GM21423 (cell line): ENCODE data around the gene C1QL3.

Source experiments
- ATAC-seq: cut with Tn5 transposase; IDR thresholded peaks from one replicate; pipeline ENCODE4 v1.9.1; 2021; ENCODE audit warnings: mild to moderate bottlenecking, moderate library complexity; ENCODE audit not compliant: unreplicated experiment

Gene C1QL3

DNA sequence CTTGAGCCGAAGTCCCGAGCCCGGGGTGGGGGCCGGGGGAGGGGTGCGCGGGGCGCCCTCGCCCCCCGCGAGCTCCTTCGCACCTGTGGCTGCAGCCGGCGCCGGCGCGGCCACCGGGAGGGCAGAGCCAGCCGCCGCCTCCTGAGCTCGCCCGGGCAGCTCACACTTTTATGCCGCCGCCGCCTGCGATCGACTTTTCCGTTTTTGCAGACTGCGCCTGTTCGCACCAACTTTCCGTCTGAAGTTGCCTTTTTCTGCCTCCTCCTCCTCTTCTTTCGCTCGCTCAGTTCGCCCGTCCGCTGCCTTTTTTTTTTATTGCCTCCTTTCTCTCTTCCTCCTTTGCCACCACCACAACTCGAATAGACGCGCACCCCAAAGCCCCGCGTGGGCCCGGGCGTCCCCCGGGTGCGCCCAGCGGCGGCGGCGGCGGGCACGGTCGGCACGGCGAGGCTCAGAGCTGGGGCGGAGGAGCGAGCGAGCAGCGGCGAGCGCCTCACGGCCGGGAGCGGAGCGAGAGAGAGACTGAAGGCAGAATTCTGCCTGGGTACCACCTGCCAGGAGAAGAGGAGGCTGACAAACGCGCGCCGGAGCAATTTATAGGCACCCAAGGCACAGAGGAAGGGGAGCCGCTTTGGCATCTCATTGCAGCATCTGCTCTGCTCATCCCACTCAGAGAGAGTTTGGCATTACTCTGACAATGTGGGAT, at the start of gene C1QL3:
Gene C1QL3 (minus strand): TSS at position 569 of the 706 bp plus-strand sequence. CDS start 814 bp downstream, outside the sequence.
- peak; percentile 38 for ATAC-seq

DNA sequence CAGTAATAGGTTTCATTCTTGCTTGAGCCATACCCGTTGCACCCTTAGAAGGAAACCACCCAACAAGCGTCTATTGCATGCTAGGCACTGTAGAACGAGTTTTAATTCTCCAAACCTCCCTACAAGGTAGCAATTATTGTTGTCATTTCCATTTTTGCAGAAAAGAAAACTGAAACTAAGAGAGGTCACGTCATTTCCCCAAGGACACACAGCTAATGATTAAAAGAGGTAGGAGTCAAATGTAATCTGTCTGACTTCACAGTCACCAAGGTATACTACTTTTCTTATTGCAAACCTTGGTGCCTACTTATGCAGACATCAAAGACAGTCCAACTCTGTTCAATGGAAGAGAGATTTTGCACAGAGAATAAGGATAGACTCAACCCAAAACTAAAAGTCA, 49.1 kb upstream of the C1QL3 start:
- ATAC-seq = peak; percentile 92

DNA sequence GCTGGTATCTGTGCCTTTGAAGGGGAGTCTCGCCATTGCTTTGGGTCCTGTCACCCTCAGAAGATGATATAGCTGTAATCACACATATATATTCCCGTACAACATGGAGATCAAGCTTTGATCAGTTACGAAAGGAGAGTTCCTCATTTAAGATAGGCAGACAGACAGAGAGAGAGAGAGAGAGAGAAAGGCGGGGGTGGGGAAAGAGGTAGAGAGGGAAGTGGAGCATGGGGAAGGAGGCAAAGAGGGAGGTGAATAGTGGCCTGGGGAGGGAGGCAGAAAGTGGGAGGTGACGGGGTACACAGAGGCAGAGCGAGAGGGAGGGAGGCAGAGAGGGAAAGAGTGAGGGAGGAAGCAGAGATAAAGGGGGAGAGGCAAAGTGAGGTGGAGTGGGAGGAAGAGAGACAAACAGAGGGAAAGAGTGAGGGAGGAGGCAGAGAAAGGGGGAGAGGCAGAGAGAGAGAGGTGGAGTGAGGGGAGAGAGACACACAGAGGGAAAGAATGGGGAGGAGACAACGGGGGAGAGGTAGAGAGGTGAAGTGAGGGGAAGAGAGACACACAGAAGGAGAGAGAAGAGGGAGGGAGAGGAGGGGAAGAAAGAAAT, 44.6 kb upstream of the C1QL3 start:
- ATAC-seq = no peak

DNA sequence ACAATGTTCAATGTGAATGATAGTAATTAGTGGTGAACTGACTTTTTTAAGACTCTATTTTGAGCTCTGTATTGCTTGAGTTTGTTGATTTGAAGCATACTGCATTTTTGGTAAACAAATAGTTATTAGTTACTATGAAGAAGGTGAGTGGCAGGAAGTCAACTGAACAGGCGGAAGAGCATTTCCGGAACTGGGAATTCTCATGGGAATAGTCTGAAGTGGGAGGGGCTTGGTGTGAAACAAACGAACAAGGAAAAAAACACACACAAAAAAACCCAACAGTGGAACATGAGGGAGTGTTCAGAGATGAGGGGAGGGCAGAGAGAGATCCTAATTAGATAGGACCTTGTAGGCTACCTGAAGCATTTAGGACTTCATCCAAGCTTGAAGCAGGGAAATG, 43.9 kb upstream of the C1QL3 start:
- no peak for ATAC-seq

DNA sequence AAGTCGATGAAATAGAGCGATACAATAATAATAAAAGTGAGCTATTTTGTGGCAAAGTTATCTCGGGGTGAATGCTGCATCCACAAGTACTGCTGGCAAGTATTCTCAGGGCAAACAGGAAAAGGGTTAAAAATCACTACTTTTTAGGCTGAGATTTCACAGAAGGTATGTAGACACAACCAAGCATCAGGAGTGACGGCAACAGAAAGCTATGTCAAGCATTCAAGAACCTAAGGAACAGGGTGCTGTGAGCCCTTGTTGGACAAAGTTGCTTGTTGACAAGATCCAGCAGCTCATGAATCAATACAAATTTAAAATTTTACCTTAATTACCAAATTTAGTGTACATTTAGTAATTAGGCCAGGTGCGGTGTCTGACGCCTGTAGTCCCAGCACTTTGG, 41.2 kb upstream of the C1QL3 start:
- ATAC-seq = no peak

DNA sequence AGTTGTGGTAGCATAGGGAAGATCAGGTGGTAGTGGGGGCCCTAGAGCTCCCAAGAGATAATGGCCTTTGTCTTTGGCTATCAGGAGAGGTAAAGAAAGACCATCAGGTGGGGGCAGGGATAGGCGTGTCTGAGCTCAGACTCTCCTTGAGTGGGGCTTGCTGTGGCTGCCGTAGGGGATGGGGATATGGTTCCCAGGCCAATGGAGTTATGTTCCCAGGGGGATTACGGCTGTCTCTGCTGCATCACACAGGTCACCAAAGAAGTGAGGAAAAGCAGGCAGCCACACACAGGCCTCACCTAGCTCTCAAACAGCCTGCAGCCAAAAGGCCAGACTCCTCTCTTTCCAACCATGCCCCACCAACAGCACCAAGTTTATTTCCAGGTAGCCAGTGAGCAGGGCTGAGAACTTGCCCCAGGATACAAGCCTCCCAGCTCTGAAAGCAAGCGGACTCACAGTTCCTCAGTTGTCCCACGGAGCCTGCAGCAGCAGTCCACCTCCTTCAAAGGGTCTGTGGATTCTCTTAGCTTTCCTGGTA, 37.6 kb upstream of the C1QL3 start:
- no peak for ATAC-seq

DNA sequence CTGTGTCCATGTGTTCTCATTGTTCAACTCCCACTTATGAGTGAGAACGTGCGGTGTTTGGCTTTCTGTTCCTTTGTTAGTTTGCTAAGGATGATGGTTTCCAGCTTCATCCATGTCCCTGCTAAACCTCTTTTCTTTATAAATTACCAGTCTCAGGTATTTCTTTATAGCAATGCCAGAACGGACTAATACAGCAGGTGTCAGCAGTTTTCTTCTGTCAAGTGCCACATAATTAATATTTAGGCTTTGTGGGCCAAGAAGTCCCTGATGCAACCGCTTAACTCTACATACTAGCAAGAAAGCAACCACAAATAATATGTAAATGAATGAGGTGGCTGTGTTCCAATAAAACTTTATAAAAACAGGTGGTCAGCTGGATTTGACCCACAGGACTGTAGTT, 26.3 kb upstream of the C1QL3 start:
- no peak for ATAC-seq

DNA sequence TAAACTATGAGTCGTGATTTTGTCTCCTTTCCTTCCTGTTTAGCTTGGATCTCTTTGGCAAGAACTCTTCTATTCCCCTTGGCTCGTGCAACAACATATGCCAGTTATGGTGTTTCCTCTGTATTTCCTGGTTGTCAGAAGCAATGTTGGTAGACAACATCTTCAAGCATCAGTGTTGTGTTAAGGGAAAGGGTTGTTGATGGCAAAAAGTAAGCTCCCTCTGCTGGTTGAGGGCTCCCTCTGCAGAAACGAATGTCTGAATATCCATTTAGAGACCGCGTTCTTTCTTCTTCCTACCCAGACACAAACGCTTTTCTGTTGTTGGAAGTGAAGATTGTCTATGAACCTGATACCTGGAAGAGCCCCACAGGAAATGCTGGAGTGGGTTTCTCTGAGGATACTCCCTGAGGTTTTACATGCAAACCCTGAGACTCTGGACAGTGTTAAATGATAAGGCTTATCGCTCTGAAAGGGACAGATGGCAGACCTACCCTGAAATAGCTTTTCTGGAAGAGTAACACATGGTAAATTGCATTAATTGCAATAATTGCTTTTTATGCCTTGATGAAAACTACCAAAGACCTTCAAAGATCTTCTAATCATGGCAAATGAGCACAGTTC, 23.5 kb upstream of the C1QL3 start:
- peak; percentile 69 for ATAC-seq

DNA sequence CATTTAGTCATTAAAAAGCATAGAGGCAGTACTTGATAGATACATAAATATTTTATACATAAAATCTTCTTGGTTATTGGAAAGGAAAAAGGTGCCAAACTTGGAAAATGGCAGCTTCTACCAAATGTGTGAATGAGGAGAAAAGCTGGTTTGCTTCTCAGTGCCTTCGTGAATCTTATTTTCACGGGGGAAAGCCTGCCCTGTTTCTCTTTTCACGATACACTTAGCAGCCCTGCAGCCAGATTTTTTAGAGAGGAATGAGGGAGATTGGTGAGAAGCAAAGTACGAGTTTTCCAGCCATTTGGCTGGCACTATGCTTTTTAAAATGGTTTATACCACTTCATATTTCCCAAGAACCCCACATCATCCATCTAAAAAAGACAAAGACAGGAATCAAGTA, 22.9 kb upstream of the C1QL3 start:
- ATAC-seq = no peak

DNA sequence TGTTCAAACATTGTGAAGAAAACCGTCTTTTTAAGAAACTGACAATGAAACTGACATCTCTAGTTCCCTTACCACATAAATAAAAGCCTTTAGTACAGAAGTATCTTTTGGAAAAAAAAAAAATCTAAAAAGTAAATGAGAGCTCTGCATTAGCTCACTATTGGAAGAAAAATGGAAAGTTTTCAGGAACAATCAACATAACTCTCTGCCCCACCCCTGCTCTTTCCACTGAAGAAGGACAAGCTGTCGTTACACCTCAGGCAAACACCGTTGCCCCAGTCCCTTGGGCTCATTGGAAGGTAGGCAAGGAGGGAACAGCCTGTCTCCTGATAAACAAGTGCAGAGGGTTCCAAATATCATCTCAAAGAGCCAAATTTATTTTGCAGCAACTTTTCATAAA, 22.4 kb upstream of the C1QL3 start:
- no peak for ATAC-seq

DNA sequence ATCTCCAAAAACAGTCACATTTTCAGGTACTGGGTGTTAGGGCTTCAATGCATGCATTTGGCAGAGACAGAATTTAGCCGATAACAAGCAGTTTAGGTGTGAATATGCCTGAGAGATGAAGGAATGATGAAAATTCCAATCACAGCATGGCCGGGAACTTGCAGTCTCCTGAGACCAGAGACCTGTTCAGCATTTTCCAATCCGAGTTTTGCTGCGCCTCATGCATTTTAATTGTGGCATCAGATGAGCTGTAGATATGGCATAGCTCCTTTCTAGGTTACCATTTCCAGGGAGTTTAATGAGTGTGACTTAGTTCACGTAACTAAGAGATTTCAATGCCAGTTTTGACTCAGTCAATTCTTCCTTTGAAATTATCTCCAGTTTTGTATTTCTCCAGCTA, 14.5 kb upstream of the C1QL3 start:
- ATAC-seq = no peak

DNA sequence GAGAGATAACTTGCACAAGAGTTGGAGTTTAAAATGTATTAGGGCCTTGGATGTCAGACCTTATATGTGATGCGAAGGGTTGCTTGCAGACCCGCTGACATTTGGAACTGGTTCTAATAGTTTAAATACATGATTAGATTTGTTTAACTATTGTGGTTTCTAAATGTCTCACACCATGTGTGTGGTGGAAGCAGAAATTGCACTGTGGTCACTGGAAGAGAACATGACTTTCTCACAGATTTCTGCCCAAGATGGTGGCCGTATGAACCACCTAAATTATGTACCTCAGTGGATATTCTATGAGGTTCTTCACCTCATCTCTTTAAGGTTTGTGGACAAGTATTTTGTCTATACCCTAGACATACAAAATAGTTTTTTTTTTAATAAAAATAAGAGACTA, 8.2 kb upstream of the C1QL3 start:
- no peak for ATAC-seq

DNA sequence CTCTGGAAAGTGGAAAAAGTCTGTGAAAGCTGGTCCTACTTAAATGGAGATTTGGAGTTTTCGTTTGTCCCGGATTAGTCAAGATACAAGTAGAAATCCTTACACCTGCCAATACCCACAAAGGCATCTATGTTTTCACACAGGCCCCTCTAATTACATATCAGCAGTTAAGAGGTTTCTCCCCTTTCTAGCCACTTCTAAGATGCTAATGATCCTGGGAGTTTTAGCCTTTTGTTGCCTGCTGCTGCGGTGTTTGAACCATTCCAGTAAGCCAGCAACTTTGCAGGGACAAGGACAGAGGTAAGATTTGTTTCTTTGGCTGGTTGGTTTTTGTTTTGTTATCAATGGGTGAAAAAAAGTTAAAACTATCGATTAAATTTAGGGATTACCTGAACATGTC, 5.8 kb upstream of the C1QL3 start:
- ATAC-seq = no peak

DNA sequence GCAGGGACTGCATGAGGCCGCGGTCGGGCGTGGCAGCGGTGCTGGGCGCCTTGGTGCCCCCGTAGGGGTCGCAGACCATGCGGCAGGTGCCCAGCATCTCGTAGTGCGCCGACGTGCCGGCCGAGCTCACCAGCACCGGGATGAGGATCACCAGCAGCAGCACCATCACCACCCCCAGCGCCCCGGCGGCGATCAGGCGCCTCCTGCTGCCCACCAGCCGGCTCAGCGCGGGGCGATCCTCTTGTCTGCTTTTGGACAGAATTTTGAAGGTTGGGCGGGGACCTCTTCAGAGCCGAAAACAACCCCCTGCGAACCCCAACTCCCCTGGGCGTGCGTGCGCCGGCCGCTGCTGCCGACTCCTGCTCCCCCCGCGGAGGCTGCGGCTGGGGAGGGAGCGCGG, 779 bp downstream of the C1QL3 start:
- peak; percentile 49 for ATAC-seq

DNA sequence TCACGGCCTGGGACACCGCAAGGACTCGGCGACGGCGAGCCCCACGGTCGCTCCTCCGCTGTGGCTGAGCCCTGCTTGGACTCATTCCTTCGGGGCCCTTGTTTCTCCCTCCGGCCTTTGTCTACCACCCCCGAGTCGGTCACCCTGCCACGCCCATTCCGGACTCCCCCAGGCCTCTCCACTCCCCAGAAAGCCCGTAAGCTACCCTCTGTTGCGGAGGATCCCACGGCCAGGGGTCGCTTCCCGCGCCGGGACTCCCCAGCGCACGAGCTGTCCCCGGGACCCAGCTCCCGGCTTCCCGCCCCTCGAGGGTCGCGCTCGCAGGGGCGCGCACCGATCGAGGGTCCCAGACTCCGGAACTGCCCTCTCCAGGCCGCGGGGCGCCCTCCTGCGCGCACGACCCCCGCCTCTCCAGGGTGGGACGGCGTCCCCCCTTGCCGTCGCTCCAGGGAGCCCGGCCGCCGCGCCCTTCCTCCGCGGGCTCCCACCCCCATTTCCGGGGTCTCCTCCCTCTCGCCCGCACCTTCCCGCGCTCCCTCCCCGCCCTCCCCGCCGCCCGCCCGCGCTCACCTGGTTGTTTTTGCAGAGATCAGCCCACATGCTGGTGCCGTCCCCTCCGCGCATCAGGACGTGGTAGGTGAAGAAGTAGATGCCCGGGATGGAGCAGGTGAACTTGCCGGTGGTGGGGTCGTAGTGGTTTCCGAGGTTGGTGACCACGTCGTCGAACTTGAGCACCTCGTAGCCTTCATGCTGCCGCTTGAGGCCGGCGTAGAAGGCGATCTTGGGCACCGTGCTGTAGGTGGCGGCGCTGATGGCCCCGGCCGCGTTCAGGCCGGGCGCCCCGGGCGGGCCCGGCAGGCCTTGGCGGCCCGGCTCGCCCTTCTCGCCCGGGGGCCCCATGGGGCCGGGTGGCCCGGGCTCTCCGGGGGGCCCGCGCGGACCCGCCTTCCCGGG, 1.5 kb downstream of the C1QL3 start:
- ATAC-seq = peak; percentile 29

DNA sequence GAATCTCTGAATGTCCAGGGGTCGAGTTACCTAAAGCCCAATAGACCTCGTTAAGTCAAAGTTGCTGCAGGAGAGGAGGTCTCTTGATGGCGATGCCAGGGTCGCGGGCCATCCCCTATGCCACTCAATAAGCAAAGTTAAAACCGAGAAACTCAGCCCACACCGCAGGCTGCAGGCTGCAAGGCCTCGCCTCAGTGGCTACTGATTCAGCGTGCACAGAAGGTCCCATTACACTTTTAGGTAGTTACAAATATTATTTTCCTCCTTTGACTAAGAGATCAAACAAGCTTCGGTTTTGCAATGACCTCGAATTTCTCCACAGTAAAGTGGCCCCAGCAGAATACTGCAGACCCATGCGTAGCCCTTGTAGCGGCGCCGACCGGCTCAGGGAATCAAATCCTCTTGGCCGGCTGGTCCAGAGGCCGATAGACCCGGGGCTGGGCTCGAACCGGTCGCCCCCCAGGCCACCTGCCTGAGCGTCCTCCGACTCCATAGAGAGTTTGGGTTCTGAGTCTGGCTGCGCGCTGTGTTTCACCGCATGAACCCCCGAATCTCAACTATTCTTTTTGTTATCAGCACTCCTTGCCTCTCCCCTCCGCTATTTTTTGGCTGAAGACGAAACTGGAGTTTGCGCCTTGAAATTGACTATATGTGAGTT, 2.3 kb downstream of the C1QL3 start:
- ATAC-seq = no peak

DNA sequence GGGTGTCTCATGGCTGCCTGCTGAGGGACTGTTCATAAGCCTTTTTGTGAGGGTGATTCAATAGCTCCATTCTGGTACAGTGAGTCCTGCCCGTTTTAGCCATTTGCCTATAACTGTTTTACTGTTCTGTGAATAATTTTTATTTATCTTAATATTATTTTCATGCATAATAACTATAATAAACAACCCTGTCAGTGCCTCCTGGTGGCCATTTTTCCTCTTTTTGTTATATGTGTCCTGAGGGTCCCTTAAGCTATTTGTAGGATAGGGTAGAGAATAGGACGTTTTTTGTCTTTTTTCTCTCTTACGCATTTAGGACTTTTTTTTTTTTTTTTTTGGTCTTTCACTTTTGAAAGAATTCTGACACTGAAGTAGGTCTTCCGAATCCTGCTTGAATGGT, 2.9 kb downstream of the C1QL3 start:
- no peak for ATAC-seq

DNA sequence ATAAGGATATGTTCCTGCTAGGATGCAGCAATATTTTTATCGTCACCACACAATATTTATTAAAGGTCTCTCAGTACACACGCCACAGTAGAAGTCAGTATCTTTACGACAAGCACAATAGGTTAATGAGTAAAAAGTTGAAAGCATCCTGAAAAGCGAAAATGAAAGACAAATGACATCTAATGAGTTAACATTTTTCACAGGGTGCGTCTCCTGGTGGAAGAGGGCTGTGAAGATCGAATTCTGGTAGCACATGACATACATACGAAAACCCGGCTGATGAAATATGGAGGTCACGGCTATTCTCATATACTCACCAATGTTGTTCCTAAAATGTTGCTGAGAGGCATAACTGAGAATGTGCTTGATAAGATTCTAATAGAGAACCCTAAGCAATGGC, 10.8 kb downstream of the C1QL3 start:
- no peak for ATAC-seq

DNA sequence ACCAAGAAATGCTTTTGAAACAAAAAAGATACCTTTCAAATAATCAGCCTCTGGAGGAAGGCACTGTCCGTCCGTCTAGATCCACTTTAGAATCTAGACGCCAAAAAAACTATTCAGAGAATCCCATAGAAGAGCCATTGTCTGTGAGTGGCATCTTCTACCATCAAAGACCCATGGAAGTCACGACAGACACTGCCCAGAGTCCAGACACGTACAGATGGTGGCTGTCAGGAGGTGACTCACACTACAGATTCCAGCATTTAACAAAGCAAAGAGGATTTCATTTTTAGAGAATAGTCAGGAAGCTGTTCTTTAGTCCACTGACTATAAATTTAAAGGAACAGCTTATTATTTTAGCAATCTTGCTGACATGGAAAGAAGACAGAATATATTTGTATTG, 11.7 kb downstream of the C1QL3 start:
- ATAC-seq = no peak

DNA sequence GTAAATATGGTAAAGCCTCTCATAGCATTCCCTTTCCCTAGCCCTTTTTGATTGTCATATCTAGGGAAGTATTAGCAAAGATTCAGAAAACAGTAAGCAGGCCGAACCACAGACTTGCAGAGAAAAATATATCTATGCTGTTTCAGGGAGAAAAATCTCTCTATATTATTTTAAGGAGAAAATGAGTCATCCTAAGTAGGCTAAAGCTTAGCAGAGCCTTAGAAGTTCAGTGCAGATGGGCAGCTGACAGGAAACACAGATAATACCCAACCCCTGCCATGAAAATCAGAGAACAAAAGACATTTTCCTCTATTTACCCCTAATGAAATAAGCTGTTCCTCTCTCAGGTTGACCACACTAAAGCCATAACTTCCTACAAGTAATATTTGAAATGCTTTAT, 16.5 kb downstream of the C1QL3 start:
- ATAC-seq = no peak

DNA sequence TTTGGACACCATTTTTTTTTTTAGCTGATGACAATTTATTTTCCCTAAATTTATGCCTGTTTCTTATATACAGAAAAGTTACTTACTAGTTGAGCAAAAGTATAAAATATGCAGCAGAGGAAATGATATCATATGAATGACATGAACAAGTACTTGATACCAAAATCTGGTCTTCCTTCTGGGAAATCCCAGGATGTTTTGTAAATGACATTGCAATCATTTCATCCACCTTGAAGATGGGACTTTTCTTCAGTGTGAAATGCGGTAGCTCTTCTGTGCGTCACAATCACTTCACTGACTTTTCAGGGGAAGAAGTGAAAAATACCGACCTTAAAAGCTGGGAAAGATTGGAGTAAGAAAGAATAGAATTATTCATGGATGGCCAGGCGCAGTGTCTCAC, 23.8 kb downstream of the C1QL3 start:
- no peak for ATAC-seq
